Lower leg skin (tissue), 3 donors: ENCODE measurements around the gene CSNK1D.

ENCODE experiments used
- POLR2A ChIP-seq, 2 donors: fragments of 450-650 bp; IDR thresholded peaks; one replicate each; pipeline ENCODE4 v1.6.1; 2016 to 2017; ENCODE audit warnings: antibody characterized with exemption in 2 of 2, mild to moderate bottlenecking in 1 of 2, moderate library complexity in 1 of 2
- TF ChIP-seq, protein P1 (sequence below), 3 donors: fragments of 450-650 bp; IDR thresholded peaks; one replicate each; pipeline ENCODE4 v1.5.1; 2016; ENCODE audit warnings: antibody characterized with exemption in 3 of 3, mild to moderate bottlenecking in 3 of 3, moderate library complexity in 2 of 3

DNA sequence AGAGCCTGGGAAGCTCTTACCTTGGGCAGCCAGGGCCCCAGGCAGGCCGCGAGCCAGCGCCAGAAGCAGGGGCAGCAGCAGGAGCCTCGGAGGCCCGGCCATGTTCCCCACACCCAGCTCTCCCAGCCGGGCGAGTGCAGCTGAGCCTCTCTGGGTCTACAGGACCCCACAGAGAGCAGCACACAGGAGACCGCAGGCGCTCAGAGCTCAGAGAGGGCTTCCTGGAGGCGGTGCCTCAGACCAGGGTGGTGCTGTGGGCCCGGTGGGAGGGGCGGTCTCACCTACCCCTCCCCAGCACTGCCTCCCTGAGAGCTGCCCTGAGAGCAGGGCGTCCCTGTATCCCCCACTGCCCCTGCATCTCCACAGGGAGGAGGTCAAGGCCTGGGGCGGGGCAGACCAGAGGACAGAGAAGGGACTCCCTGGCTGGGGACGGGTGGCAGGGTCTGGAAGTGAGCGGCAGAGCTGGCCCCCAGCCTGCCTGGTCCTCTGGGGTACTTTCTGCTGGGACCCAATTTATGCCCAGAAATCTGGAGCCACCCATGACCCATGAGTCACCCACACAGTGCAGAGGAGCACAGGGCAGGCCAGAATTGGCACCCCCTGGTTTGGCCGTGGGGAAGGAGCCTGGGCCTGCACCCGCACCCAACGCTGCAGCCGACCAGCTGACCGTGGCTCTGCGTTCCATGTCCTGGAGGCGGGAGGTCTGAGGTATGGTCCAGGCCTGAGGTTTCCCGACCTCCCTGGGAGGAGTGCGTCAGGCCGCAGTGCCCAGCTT, 44.1 kb upstream of the CSNK1D start, which contains the start of gene CD7:
- no peak for TF ChIP-seq POLR2A (IDR thresholded peaks at IDR 0.05)
- TF ChIP-seq, protein P1, sequence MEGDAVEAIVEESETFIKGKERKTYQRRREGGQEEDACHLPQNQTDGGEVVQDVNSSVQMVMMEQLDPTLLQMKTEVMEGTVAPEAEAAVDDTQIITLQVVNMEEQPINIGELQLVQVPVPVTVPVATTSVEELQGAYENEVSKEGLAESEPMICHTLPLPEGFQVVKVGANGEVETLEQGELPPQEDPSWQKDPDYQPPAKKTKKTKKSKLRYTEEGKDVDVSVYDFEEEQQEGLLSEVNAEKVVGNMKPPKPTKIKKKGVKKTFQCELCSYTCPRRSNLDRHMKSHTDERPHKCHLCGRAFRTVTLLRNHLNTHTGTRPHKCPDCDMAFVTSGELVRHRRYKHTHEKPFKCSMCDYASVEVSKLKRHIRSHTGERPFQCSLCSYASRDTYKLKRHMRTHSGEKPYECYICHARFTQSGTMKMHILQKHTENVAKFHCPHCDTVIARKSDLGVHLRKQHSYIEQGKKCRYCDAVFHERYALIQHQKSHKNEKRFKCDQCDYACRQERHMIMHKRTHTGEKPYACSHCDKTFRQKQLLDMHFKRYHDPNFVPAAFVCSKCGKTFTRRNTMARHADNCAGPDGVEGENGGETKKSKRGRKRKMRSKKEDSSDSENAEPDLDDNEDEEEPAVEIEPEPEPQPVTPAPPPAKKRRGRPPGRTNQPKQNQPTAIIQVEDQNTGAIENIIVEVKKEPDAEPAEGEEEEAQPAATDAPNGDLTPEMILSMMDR (IDR thresholded peaks at IDR 0.05) = no peak
